GM19035 (cell line): ENCODE results near the gene JAKMIP3.
"Not testable (repeated sequence)": the region's sequence is repeated elsewhere in the genome, so short reads cannot be mapped to it uniquely, and the experiment has no call there.

ENCODE experiments used
- ATAC-seq: cut with Tn5 transposase; IDR thresholded peaks from one replicate; pipeline ENCODE4 v1.9.1; 2021; ENCODE audit not compliant: unreplicated experiment

JAKMIP3 gene

GRCh38 chr10:132064082-132064755, 1.5 kb upstream of the JAKMIP3 start:
- ATAC-seq = no peak

DNA sequence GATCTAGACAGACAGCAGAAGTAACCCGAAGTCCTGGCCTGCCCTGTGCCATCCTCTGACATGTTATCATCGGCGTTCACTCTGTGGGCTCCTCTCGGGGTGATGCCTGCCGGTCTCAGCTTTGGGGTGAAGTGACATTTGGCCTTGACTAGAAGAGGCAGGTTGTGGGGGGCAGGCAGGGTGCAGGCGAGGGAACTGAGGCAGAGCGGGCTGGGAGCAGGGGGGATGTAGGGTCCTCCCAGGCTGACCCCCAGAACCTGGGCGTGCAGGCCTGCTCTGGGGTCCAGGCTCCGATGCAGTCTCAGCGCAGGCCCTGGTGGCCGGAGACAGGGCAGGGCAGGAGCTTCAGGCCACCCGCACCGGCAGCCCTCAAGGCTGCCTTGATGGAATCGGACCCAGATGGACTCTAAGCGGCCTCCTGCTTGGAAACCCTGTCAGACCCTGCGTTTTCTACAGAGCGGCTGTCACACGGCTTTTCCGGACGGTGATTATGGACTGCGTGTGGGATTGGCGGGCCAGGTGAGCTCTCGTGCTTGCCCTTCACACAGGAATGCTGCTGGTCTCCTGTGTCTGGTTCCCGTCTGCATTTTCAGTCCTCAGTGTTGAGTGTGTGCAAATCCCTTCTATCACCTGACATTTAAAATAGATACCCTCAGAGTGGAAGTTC, 842 bp upstream of the JAKMIP3 start:
- ATAC-seq = no peak

GRCh38 chr10:132066186-132066585, 440 bp downstream of the JAKMIP3 start:
- ATAC-seq = no peak

GRCh38 chr10:132066812-132067211, 1.1 kb downstream of the JAKMIP3 start:
- no peak for ATAC-seq

- no peak for ATAC-seq
These were observed 2.8 kb downstream of the JAKMIP3 start for GRCh38 chr10:132068431-132069121.

DNA sequence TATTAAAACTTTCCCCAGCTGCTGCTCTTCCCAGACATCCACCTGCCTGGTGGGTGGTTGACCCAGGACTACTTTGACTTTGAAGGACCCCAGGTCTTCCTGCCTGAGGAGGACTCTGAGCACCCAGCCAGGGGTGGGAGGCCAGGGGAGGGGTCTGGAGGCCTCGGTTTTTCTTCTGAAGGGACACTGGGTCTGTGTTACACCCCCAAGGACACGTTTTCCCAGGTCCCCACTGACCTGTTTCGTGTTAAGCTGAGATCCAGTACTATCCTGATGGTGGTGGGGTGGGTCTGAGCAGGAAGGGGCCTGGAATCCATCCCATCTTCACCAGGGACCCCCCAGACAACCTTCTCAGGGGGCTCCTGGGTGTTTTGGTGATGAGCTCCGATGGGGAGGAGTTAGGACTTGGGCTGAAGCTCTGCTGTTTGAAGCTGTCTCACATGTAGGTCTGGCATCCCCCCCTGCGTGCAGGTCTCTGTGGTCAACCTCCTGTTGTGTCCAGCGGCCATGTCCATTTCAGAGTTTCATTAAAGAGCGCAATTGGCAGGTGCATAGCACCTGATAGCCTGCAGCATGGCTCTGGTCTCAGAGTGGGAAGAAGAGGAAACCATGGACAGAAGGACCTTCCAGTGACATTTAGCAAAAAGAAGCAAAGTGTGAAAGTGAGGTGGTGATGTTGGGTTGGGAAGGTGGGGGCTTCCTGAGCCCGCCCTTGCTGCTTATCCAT, 3.5 kb downstream of the JAKMIP3 start:
- no peak for ATAC-seq

- no peak for ATAC-seq
These were observed 4.1 kb downstream of the JAKMIP3 start for GRCh38 chr10:132069849-132070182.

DNA sequence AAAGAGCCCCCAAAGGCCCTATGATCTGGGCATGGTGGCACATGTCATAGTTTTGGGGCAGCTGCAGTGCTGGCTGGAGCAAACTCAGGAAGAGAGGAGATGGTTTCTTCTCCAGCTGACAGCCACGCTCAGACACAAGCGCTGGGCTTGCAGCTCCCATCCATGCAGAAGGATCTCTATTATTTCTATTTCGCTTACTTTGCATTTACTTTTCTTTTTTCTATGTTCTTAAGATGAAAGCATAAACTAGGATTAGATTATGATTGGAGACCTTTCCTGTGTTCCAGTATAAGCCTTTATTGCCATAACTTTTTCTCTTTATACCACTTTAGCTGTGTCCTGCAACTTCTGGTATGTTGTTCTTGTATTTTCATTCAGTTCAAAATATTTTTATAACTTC, 5.0 kb downstream of the JAKMIP3 start:
- ATAC-seq = no peak

GRCh38 chr10:132071667-132072066, 5.9 kb downstream of the JAKMIP3 start:
- no peak for ATAC-seq

DNA sequence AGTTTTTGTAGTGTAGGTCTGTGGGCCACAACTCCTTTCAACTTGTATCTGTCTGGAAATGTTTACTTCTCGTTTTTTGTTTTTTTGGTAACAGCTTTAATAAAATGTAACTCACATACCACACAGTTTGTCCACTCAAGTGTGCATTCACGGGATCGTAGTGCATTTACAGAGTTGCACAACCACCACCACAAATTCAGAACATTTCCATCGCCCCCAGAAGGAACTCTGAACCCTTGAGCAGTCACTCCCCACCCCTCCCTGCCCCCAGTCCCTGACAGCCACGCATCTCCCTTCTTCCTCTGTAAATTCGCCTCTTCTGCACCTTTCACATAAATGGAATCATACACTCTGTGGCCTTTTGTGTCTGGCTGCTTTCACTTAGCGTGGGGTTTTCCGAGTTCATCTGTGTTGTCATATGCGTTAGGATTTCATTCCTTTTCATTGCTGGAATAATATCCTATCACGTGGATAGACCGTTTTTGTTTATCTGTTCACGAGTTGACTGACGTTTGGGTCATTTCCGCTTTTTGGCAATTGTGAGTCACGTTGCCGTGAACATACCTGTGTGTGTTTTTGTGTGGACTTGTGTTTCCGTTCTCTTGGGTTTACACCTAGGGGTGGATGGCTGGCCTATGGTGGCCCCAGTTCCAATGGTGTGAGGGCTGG, 10.3 kb downstream of the JAKMIP3 start:
- no peak for ATAC-seq

GRCh38 chr10:132076578-132077081, 10.9 kb downstream of the JAKMIP3 start:
- ATAC-seq = no peak

- no peak for ATAC-seq
These were observed 11.3 kb downstream of the JAKMIP3 start for GRCh38 chr10:132077091-132077490.

GRCh38 chr10:132078746-132079345, 13.1 kb downstream of the JAKMIP3 start:
- ATAC-seq = no peak

- not testable (repeated sequence) for ATAC-seq
These were observed 18.6 kb downstream of the JAKMIP3 start for GRCh38 chr10:132084384-132084783.

DNA sequence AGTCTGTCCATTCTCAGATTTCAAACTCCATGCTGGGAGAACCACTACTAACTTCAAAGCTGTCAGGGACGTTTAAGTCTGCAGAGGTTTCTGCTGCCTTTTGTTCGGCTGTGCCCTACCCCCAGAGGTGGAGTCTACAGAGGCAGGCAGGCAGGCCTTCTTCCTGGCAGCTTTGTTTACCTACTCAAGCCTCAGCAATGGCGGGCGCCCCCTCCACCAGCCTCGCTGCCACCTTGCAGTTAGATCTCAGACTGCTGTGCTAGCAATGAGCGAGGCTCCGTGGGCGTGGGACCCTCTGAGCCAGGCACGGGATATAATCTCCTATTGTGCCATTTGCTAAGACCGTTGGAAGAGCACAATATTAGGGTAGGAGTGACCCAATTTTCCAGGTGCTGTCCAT, 27.5 kb downstream of the JAKMIP3 start:
- ATAC-seq = not testable (repeated sequence)

GRCh38 chr10:132094581-132095234, 29.0 kb downstream of the JAKMIP3 start:
- no peak for ATAC-seq

- ATAC-seq = no peak
These were observed 29.8 kb downstream of the JAKMIP3 start for GRCh38 chr10:132095403-132096113.

DNA sequence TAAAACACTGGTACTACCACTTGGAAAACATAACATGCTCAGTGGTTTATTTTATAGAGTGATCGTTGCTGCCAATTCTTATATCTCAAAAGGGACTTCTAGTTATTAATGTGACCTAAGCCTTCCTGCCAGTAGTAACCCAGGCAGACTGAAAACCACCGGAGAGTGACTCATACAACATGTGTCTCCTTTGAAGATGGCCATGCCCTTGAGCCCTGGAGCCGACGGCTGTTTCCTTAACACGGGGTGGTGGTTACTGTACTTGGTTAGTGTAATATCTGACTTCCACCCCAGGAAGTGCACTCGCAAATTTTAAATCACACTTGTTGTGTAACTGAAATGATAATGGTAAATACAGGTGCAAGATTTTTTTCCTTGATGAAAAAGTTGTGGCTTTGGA, 30.5 kb downstream of the JAKMIP3 start:
- ATAC-seq = no peak

- ATAC-seq = no peak
These were observed 31.2 kb downstream of the JAKMIP3 start for GRCh38 chr10:132096863-132097478.
